ENCODE results near the gene ZKSCAN5.

GRCh38 chr7:99576251-99576650, 71.8 kb downstream of the ZKSCAN5 start:
- TF ChIP-seq CTCF (IDR thresholded peaks at IDR 0.05; ENCODE audit: control extremely low read depth in 1 of 3, insufficient read depth in 1 of 3, low read depth in 1 of 3, low read length in 3 of 3), result no peak
- no peak for TF ChIP-seq TAF1 (IDR thresholded peaks at IDR 0.05; ENCODE audit: low read depth, low read length)
